DND-41 (cell line): ENCODE results near the gene ST6GALNAC3.

Source experiments
- CTCF ChIP-seq: IDR thresholded peaks from 2 replicates; pipeline ENCODE4 v1.5.1; 2012; ENCODE audit warnings: borderline replicate concordance, low read length, moderate library complexity, mild to moderate bottlenecking; ENCODE audit not compliant: poor library complexity, severe bottlenecking; ENCODE audit errors: extremely low read depth
- EZH2 ChIP-seq: IDR thresholded peaks from 3 replicates; pipeline ENCODE4 v1.6.1; 2012; ENCODE audit warnings: borderline replicate concordance, low read depth, mild to moderate bottlenecking, moderate library complexity, low read length, inconsistent platforms; ENCODE audit not compliant: severe bottlenecking

GRCh38 chr1:76070538-76070937 lies 4.0 kb upstream of the ST6GALNAC3 start:
- TF ChIP-seq CTCF (no peak), EZH2 (no peak)
